GM12878 (cell line): Measurements from ENCODE around the gene SEMA3C.

Source experiments
- BCL11A ChIP-seq: IDR thresholded peaks from 2 replicates; pipeline ENCODE4 v1.6.1; 2011; ENCODE audit warnings: low read depth, low read length
- BRCA1 ChIP-seq: IDR thresholded peaks from 2 replicates; pipeline ENCODE4 v1.6.1; 2011; ENCODE audit warnings: low read depth, low read length, improper control_type of control experiment
- CTCF ChIP-seq, 3 experiments: IDR thresholded peaks in 2 of 3; conservative IDR thresholded peaks in 1 of 3; 2 replicates each; pipeline ENCODE4 v1.5.1; 2011; ENCODE audit warnings: low read depth in 3 of 3, low read length in 3 of 3, mild to moderate bottlenecking in 3 of 3, control low read depth in 2 of 3, moderate library complexity in 2 of 3, inconsistent platforms in 1 of 3, mixed read lengths in 1 of 3; ENCODE audit not compliant: control insufficient read depth in 2 of 3, insufficient read depth in 1 of 3; ENCODE audit errors: extremely low read depth in 1 of 3
- NRF1 ChIP-seq: conservative IDR thresholded peaks from 2 replicates; pipeline ENCODE4 v1.6.1; 2011; ENCODE audit warnings: mild to moderate bottlenecking, low read depth, low read length, improper control_type of control experiment
- POLR2A ChIP-seq: IDR thresholded peaks from 2 replicates; pipeline ENCODE4 v1.6.1; 2011; ENCODE audit warnings: low read depth, mild to moderate bottlenecking, low read length
- POLR2AphosphoS5 ChIP-seq: IDR thresholded peaks from 2 replicates; pipeline ENCODE4 v1.6.1; 2011; ENCODE audit warnings: mild to moderate bottlenecking, low read length, inconsistent platforms
- RCOR1 ChIP-seq: conservative IDR thresholded peaks from 2 replicates; pipeline ENCODE4 v1.6.1; 2012; ENCODE audit warnings: low read depth, low read length, improper control_type of control experiment
- REST ChIP-seq: IDR thresholded peaks from 2 replicates; pipeline ENCODE4 v1.6.1; 2012; ENCODE audit warnings: mild to moderate bottlenecking, low read depth, low read length
- SKIL ChIP-seq: fragments of 450-650 bp; IDR thresholded peaks from 2 replicates; pipeline ENCODE4 v1.6.1; 2017; ENCODE audit warnings: mild to moderate bottlenecking, low read depth, inconsistent platforms; ENCODE audit not compliant: poor library complexity, severe bottlenecking
- TAF1 ChIP-seq: IDR thresholded peaks from 2 replicates; pipeline ENCODE4 v1.6.1; 2011; ENCODE audit warnings: mild to moderate bottlenecking, low read depth, low read length, borderline replicate concordance
- ZBTB33 ChIP-seq: fragments of 450-650 bp; IDR thresholded peaks from 2 replicates; pipeline ENCODE4 v1.6.1; 2017; ENCODE audit warnings: mild to moderate bottlenecking

GRCh38 chr7:80921130-80921529 is 2.3 kb upstream of the SEMA3C start:
- TF ChIP-seq RCOR1 (no peak), REST (no peak), POLR2AphosphoS5 (no peak), BCL11A (no peak), ZBTB33 (no peak), BRCA1 (no peak), POLR2A (no peak), SKIL (no peak), TAF1 (no peak), NRF1 (no peak), CTCF (IDR thresholded peaks at IDR 0.05 in 2 of 3, conservative IDR thresholded peaks at IDR 0.05 in 1 of 3; ENCODE audit: control insufficient read depth in 2 of 3, extremely low read depth in 1 of 3, insufficient read depth in 1 of 3, low read depth in 3 of 3, low read length in 3 of 3) (no peak)
